HS-27A (cell line): ENCODE results near the gene SEMA4G.

Experiments
- DNase-seq: peaks from one replicate; pipeline ENCODE4 v3.0.0-alpha.2; 2012; ENCODE audit warnings: low read depth, missing footprints

The SEMA4G gene

DNA sequence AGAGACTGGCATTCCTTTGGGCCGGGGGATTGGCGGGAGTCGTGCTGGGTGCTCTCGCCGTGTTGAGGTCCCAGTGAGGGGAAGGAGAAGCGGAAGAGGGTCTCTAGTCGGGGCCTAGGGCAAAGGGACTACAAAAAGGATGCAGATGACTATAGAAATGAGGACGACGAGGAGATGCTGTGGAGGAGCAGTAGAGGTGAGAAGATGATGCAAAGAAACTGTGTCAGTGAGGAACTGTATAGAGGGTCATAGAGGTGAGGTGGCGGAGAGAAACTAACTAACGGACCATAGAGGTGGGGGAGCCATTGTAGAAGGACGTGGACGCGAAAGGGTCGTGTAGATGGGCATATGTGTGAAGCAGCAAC is 18.4 kb downstream of the SEMA4G start:
- no peak for DNase-seq

DNA sequence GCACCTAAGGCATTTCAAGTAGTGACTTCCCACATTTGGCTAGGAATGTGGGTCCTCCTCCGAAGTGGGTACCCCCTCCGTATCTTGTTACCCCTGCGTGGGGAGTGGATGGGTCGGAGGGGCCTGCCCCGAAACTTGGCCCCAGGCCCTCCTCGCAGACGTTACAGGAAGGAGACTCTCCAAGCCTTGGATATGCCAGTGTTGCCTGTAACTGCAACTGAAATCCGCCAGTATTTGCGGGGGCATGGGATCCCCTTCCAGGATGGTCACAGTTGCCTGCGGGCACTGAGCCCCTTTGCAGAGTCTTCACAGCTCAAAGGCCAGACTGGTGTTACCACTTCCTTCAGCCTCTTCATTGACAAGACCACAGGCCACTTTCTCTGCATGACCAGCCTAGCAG is 18.9 kb downstream of the SEMA4G start:
- no peak for DNase-seq

DNA sequence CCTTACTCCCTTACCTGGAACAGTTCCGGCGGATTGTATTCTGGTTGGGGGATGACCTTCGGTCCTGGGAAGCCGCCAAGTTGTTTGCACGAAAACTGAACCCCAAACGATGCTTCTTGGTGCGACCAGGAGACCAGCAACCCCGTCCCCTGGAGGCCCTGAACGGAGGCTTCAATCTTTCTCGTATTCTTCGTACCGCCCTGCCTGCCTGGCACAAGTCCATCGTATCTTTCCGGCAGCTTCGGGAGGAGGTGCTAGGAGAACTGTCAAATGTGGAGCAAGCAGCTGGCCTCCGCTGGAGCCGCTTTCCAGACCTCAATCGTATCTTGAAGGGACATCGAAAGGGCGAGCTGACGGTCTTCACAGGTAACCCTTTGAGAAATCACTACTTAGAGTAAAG is 19.8 kb downstream of the SEMA4G start:
- DNase-seq, result no peak

DNA sequence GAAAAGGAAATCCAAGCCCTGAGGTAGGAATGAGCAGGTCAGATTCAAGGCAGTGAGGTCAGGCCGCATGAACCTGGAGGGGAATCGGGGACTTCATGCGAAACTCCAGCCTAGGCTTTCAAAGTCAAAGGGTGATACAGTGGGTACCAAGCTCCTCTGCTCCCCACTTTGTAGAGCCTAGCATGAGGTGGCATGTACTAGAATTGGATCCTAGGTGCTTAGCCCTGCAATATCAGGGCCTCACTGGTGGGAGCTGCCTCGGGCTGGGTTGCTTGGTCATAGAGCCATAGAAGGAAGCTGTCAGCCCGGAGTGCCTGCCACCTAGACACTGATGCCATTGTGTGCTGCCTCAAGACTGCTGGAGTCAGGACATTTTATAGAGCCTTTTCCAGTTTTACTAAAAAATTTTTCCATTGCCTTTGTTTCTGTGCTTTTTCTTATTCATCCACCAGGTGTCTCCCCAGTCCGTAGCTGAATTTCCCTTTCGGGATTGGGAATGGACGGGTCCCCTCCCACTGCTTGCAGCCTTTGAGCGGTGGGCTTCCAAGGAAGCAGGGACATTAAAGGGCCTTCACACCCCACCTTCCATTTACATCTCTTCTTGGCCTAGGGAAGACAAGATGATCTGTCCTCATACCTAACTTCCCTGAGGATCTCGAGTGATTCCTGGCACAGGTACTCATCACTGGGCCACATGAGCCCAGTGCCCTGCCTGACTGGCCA is 24.8 kb downstream of the SEMA4G start:
- DNase-seq, result no peak

DNA sequence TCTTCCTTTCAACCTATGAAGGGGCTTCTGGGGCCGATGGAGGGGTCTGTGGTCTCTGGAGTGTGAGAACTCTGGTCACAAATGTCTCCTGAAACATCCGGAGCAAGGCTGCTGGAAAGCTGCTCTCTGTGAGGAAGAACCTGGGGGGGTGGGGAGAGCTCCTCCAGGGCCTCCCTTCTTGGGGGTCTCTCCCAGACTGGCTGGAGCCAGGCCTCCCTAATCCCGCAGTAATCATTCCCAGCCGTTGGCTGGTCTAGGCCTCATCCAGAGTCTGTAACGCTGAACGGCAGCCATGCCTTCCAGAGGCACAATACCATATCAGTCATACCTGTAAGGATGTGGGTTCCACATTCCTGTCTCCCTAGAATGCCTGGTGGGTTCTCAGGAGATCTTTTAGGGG is 25.9 kb downstream of the SEMA4G start:
- DNase-seq, result no peak

DNA sequence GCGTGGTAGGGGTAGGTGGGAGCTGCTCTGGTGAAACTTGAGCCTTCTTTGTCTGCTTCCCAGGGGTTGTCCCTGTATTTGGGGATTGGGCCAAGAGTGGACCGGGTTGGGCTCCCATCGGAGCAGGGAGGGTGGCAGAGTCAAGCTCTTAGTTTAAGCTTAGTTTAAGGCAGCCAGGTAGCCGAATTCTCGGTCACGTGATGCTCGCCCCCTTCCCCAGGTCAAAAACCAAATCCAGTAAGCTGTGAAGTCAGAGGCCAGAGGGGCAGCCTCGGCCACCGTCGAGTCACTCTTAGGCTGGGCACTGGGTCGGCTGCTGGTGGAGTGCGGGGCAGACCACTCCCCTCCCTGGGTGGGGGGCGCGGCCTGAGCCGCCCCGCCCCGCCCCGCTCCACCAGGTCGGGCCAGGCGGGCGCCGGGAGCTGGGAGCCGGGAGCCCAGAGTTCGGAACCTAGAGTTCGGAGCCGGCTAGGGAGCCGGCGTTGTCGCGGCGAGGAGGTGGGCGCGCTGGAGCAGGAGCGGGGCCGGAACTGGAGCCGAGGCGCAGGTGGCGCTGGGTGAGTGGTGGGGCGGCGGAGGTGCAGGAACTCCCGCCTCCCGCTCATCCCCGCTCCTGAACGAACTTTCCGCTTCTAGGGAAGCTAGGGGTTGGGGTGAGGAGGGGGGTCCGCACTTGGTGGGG is 27.5 kb downstream of the SEMA4G start:
- DNase-seq, result no peak

DNA sequence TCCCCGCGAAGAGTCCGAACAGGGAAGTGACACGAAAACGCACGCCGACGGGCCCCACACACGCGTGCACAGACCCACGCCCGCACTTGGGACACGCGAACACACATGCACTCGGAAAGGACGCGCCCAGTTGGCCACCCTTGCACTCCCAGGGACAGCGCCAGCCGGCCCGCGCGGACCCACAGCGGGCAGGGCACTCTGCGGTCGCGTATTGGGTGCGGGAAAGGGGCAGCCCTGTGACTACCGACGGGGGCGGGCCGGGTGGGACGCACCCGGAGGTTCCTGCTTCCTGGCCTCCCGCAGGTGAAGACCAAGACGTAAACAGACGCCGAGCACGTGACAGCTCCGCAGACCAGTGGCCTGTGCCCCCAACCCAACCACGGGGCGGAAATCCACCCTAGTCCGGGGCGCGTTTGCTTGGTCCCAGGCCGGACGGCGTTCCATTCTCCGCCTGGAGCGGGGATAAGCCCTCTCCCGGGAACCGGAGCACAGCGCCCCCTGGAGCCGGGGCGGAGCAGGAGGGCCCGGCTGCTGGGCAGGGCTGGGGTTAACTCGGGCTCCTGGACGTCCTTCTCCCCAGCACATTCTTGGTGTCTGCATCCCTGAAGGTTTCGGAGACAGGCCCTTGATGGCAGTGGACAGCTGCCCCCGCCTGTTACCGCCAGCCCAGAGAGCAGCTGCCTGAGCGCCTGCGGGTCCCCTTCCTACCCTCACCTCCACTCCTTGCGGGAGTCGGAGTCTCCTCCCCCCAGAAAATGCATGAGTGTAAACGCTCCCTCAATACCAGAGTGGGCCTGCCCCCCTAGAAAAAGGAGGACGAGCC is 28.3 kb downstream of the SEMA4G start:
- no peak for DNase-seq

DNA sequence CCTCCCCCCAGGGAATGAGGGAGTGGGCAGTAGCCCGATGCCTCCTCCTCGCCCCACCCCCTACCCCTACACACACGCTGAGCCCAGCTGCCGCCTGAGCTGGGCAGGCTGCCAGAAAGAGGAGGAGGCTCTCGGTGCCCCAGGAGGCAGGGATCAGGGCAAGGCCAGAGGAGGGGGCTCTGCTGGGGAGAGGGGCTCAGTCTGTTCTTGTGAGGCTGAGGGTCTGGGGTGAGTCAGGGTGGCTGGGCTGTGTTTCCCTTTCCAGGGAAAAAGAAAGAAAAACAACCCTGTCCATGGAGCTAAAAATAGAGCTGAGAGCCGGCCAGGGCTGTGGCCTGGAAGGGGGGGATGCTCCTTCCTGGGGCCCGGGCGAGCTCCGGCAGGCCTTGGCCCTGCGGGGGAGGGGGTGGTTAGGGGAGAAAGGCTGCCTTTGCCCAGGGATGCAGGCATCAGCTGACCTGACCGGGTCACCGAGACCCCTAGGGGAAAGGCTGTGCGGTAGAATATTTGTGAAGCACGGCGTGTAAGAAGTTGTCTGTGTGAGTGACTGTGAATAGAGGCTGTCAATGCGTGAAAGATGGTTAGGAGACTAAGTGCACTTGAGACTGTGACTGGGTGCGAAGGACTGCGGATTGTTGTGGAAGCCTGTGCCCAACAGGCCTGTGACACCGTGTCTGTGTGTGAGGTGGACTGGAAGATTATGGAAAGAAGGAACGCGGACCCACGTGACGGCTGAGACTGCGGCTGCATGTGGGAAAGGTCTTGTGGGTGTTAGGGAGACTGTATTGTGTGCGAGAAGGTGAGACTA is 29.1 kb downstream of the SEMA4G start:
- DNase-seq, result no peak

DNA sequence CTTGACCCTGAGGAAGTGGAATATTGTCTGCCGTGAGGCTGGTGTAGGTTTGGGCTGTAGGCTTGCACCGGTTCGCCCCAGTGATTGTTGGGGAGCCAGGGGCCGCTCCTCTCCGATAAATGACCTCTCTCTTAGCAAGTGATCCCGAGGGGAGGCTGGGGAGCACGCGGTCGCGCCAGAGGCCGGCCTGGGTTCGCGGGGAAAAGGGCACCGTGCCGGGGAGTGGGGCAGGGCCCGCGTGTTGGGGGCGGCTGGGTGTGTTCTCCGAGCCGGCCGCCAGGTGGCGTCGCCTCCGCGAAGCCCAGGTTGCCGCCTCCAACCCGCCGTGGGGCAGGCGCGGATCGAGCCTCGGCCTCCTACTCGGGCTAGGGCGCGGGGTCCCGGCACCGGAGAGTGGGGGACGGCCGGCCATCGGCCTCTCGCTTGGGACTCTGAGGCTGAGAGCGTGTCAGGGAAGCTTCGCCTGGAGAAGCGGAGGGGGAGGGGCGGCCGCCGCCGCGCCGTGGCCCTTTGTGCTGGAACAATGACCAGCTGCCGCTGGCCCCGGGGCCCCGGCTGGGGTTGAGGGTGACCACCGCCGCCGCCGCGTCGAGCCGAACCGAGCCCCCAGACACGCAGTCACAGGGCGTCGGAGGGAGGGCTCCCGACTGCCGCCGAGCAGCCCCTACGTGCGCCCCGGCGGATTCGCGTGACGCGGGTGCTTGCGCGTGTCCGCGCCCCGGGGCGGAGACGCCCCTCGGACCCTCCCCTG is 29.9 kb downstream of the SEMA4G start:
- no peak for DNase-seq

DNA sequence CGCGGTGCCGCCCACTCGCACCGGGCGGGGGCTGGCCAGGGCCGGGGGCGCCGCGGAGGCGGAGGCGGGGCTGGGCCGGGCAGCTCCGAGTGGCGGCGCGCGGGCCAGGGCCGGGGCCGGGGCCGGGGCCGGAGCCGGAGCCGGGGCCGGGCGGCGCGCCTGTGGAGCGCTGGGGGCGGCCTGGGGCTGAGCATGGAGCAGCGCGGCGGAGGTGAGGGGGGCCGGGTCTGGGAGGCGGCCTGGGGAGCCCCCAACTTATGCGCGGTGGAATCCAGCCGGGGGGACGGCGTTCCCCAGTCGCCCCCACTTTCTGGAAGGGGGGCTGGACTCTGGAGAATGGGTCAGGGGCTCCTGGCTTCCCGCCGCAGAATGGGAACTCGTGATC is 30.4 kb downstream of the SEMA4G start, which contains the start of gene LZTS2:
LZTS2 (plus strand) TSS at position 67 of the 385 bp plus-strand sequence. CDS start 2,731 bp downstream, outside the sequence.
- DNase-seq, result no peak

DNA sequence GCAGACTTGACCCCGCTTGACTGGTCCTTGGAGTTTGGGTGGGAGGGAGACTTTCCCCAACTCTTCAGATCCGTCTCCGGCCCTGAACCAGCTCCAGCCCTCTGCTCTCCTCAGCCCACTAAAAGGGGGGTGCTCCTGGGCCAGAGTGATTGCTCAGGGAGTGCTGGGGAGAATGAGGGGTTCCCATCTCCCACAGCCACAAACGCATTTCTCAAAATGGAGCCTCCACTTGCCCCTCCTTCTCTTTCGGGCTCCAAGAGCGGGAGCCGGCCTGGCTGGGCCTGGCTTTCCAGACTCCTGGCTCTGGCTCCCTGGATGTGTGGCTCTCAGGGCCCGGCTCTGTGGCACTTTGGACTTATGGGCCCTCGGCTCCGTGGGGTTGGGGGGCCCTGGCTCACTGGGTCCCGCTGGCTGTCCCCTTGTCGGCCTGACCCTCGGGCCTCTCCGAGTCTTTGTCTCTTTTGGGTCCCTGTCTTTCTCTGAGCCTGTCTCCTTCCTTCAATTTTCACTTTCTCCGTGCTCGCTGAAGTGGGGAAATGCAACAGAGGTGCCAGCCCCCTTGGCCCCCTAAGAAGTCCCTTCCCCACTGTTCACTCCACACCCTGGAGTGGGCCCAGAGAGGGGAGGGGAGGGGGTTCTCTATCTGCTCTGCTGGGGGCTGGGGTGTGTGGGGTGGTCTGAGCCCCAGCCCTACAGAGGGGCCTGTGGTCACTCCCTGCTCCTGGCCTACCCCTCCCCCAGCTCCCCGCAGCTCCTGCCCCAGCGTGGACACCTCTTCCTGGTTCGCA is 31.0 kb downstream of the SEMA4G start:
- no peak for DNase-seq

DNA sequence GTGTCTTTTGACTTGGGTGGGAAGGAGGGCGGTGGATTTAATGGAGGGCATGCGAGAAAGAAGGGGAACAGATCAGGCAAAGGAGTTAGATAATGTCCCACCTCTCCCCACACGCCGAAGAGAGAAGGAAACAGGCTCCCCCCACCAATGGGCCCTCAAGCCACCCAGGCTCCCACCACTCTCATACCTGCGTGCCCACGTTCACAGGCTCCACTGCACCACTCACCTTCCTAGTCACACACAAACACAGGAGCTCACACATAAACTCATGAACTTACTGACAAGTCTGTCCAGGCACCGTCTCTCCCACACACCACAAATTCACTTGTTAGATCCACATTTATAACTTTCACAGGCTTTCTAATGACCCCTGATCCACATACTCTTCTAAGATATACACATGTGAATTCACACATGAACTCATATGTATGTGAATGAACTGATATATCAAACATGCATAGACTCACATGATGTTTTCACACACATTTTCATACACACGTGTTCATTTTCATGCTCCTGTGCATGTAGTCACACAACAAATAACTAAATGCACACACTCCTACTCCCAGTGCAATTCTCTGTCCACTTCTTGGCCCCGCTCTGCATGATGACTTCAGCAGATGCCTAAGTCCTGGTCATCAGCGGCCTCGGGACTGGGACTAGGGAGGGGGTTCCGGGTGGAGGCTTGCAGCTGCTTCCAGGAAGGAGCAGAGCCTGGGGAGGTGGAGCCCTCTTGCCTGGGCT is 31.8 kb downstream of the SEMA4G start:
- no peak for DNase-seq

DNA sequence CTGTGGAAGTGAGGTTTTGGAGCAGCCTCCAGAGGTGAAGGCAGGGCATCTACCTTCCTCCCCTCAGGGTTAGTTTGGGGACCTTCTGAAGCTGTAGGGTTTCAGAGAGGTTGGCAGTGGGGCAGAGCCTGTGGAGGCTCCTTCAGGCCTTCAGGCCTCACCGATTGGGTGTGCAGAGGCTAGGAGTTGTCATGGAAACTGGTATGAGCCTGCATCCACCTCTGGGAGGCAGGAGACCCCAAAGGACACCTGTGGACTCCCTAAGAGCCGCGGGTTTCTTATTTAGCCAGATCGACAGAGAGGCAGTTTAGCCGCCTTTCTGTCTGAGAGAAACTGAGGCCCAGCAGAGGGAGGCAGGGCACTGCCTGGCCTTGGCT is 32.3 kb downstream of the SEMA4G start:
- DNase-seq, result no peak

DNA sequence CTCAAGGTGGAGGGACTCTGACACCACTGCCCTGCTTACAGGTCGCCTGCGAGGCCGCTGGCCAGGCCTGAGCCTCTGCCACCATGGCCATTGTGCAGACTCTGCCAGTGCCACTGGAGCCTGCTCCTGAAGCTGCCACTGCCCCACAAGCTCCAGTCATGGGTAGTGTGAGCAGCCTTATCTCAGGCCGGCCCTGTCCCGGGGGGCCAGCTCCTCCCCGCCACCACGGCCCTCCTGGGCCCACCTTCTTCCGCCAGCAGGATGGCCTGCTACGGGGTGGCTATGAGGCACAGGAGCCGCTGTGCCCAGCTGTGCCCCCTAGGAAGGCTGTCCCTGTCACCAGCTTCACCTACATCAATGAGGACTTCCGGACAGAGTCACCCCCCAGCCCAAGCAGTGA is 33.2 kb downstream of the SEMA4G start:
- no peak for DNase-seq

DNA sequence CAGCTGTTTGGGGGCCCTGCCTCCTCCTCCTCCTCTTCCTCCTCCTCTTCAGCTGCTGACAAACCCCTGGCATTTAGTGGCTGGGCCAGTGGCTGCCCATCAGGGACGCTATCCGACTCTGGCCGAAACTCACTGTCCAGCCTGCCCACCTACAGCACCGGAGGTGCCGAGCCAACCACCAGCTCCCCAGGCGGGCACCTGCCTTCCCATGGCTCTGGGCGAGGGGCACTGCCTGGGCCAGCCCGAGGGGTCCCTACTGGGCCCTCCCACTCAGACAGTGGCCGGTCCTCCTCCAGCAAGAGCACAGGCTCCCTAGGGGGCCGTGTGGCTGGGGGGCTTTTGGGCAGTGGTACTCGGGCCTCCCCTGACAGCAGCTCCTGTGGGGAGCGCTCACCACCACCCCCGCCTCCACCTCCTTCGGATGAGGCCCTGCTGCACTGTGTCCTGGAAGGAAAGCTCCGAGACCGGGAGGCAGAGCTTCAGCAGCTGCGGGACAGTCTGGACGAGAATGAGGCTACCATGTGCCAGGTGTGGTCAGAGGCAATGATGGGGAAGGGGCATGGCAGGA is 34.4 kb downstream of the SEMA4G start:
- DNase-seq, result no peak

DNA sequence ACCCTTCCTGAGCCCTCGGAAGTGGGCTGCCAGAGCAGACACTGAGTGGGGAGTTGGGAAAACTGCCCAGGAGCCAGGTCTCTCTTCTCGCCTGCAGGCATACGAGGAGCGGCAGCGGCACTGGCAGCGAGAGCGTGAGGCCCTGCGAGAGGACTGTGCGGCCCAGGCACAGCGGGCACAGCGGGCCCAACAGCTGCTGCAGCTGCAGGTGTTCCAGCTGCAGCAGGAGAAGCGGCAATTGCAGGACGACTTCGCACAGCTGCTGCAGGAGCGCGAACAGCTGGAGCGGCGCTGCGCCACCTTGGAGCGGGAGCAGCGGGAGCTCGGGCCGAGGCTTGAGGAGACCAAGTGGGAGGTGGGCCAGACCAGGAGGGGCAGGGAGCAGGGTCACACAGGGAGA is 36.1 kb downstream of the SEMA4G start:
- DNase-seq, result no peak

DNA sequence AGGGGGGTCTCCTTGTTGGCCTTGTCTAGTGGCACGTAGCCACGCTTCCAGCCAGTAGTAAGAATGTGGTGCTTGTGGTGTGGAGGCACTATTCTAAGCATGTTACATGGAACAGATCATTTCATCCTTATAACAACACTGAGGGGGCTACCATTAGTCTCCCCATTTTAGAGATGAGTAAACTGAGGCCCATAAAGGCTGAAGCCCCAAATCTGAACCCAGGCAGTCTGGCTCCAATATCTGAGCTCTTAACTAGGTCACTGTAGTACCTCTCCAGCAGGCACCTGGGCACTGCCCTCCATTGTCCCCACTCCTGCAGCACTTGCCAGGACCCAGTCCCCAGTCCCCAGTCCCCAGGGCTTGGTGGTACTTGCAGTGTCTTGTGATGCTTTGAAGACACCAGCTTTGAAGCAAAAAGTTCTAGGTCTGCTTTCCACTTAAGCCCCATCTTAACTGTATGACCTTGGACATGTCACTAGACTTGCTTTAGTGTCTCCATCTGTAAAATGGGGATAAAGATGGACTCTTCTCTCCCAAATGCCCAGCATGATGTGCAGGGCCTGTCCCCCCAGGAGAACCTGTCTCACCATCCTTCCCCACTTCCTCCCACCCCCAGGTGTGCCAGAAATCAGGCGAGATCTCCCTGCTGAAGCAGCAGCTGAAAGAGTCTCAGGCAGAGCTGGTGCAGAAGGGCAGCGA is 36.7 kb downstream of the SEMA4G start:
- DNase-seq, result no peak

DNA sequence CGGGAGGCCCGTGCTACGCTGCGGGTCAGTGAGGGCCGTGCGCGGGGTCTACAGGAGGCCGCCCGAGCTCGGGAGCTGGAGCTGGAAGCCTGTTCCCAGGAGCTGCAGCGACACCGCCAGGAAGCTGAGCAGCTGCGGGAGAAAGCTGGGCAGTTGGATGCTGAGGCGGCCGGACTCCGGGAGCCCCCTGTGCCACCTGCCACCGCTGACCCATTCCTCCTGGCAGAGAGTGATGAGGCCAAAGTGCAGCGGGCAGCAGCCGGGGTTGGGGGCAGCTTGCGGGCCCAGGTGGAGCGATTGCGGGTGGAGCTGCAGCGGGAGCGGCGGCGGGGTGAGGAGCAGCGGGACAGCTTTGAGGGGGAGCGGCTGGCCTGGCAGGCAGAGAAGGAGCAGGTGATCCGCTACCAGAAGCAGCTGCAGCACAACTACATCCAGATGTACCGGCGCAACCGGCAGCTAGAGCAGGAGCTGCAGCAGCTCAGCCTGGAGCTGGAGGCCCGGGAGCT is 37.3 kb downstream of the SEMA4G start:
- DNase-seq, result no peak
